Measurements from ENCODE around the gene LARGE1. TPM values are rescaled to one million over a fixed set of nuclear protein-coding genes. Genes with fewer than 3 reads are reported as not detected.

LARGE1 gene
- total RNA-seq, 6 experiments from 2014 or later, result 12.2 to 28.3 (median 15.2) TPM

DNA sequence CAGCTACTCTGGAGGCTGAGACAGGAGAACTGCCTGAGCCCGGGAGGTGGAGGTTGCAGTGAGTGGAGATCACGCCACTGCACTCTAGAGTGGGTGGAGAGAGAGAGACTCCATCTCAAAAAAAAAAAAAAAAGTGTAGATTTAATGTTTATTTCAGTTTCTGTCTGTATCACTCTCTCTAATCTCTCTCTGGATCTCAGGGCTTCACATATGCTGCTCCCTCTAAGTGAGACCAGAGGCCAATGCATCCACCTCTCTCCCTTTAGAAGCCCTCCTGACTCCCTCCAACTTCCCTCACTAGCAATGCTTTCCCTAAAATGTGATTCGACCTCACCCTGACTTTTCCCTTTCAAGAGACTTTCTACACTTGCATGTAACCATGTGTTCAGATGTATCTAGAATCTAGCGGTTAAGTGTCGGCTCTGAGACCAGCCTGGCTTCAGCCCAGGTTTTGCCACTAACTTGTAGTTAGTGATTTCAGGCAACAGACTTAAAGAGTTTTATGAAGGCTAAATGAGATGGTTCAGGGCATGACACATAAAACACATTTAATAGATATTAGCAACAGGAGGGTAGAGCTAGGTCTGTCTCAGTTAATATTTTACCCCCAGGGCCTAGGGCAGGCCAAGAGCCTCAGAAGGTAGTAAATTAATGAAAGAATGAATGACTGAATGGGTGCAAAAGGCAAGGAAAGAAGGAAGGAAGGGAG is 364.3 kb downstream of the LARGE1 start:
- no peaks in the 10 kb centered on the region for H3K27me3 ChIP-seq
- peaks cover 0 to 10% (median 4%) of the 10 kb centered on the region in 4 donors for H3K4me1 ChIP-seq
- 70% methylated on average over 5 of the region's 5 CpGs for WGBS (ENCODE audit: insufficient coverage, low coverage, low lambda C conversion rate, missing lambda C conversion rate)
- no peaks in the 10 kb centered on the region for H3K9me3 ChIP-seq
- H3K4me3 ChIP-seq, result no peak overlapping the region
- H3K27ac ChIP-seq, result no peak overlapping the region
- no peaks in the 10 kb centered on the region for H3K36me3 ChIP-seq
- intact Hi-C loops (cut with DNase I), result no loop called here
- TF ChIP-seq POLR2A (IDR thresholded peaks at IDR 0.05), result no peak
- TF ChIP-seq, protein P1, sequence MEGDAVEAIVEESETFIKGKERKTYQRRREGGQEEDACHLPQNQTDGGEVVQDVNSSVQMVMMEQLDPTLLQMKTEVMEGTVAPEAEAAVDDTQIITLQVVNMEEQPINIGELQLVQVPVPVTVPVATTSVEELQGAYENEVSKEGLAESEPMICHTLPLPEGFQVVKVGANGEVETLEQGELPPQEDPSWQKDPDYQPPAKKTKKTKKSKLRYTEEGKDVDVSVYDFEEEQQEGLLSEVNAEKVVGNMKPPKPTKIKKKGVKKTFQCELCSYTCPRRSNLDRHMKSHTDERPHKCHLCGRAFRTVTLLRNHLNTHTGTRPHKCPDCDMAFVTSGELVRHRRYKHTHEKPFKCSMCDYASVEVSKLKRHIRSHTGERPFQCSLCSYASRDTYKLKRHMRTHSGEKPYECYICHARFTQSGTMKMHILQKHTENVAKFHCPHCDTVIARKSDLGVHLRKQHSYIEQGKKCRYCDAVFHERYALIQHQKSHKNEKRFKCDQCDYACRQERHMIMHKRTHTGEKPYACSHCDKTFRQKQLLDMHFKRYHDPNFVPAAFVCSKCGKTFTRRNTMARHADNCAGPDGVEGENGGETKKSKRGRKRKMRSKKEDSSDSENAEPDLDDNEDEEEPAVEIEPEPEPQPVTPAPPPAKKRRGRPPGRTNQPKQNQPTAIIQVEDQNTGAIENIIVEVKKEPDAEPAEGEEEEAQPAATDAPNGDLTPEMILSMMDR (IDR thresholded peaks at IDR 0.05), result no peak
- ATAC-seq (peak in 2 of 4 donors; percentile 46 to 59), DNase-seq (no peak)

DNA sequence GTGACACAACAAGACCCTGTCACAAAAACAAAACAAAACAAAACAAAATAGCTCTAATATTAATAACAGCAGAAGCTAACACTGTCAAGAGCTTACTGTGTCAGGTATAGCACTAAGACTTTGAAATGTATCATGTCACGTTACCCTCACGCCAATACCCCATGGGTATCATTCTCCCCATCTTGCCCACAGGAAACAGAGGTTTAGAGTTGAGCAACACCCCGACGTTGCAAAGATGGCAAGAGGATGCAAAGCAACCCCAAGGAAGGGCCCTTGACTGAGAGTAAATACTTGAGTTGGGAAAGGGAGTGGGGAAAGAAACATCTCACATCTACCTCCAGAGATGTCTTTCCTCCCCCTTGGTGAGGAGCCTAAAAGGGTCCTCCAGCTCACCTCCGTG is 366.8 kb downstream of the LARGE1 start:
- no peaks in the 10 kb centered on the region for H3K9me3 ChIP-seq
- intact Hi-C loops (cut with DNase I), result no loop called here
- WGBS (ENCODE audit: insufficient coverage, low coverage, low lambda C conversion rate, missing lambda C conversion rate), result 57% methylated on average over 4 of the region's 5 CpGs
- peaks cover 0 to 8% (median 3%) of the 10 kb centered on the region in 4 donors for H3K4me1 ChIP-seq
- H3K36me3 ChIP-seq, result no peaks in the 10 kb centered on the region
- no peak overlapping the region for H3K4me3 ChIP-seq
- H3K27ac ChIP-seq, result no peak overlapping the region
- TF ChIP-seq, protein P1 (IDR thresholded peaks at IDR 0.05), result no peak
- no peak for TF ChIP-seq POLR2A (IDR thresholded peaks at IDR 0.05)
- no peaks in the 10 kb centered on the region for H3K27me3 ChIP-seq
- DNase-seq (no peak), ATAC-seq (no peak)

DNA sequence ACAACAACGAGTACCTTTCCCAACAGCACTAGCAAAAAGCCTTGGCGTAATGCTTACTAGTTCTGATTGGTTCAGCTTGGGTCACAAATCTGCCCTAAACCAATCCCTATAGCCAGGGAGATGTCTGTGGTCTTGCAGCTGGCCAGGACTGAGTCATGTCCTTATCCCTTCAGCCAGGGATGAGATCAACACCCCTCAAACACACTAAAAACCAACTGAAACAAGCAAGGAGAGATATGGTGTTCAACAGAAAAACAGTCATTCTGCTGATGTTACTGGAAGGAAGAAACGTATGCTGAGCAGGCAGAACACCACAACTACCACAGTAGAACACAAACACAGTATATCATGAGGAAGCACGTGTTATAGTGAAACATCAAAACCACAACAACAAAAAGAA is 375.6 kb downstream of the LARGE1 start:
- ATAC-seq, result no peak
- Histone ChIP-seq H3K9me3 (no peaks in the 10 kb centered on the region), H3K27me3 (no peaks in the 10 kb centered on the region), H3K36me3 (no peaks in the 10 kb centered on the region), H3K4me1 (peaks cover 0 to 31% (median 4%) of the 10 kb centered on the region in 4 donors), H3K27ac (no peak overlapping the region), H3K4me3 (no peak overlapping the region)
- no peak for TF ChIP-seq POLR2A (IDR thresholded peaks at IDR 0.05)
- TF ChIP-seq, protein P1 (IDR thresholded peaks at IDR 0.05), result no peak
- 52% methylated on average over 4 of the region's 4 CpGs for WGBS (ENCODE audit: insufficient coverage, low coverage, low lambda C conversion rate, missing lambda C conversion rate)
- no peak for DNase-seq
- intact Hi-C loops (cut with DNase I), result no loop called here

DNA sequence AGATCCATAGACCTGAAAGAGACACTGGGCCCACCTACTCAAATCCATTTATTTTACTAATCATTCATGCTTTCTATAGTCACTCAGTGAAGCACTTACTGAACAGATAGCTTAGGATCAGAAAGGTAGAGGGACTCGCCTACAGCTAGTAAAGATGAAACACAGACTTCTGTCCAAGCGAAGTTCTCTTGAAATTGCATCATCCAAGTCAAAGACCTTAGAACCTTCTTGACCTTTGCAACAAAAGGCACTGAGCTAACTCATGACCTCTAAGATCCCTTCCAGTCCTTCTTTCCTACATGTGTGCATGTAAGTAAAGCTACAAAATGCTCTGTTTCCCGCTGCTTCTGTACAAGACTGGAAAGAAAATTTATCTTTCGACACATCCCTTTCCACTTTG is 377.6 kb downstream of the LARGE1 start:
- Histone ChIP-seq H3K27me3 (no peaks in the 10 kb centered on the region), H3K4me1 (peaks cover 0 to 49% (median 11%) of the 10 kb centered on the region in 4 donors), H3K27ac (peak overlapping the region in 2 of 3 donors; percentile 34 to 54), H3K9me3 (no peaks in the 10 kb centered on the region), H3K4me3 (no peak overlapping the region), H3K36me3 (no peaks in the 10 kb centered on the region)
- intact Hi-C loops (cut with DNase I), result no loop called here
- ATAC-seq (no peak), DNase-seq (no peak)
- WGBS (ENCODE audit: insufficient coverage, low coverage, low lambda C conversion rate, missing lambda C conversion rate), result 81% methylated on average over 4 of the region's 4 CpGs
- TF ChIP-seq POLR2A (IDR thresholded peaks at IDR 0.05), result no peak
- TF ChIP-seq, protein P1 (IDR thresholded peaks at IDR 0.05), result no peak
